ENCODE results near the gene SLC2A13.

GRCh38 chr12:39990122-39991101 lies 115.5 kb downstream of the SLC2A13 start:
- TF ChIP-seq CTCF (conservative IDR thresholded peaks at IDR 0.05 in 1 of 2, IDR thresholded peaks at IDR 0.05 in 1 of 2; ENCODE audit: low read depth in 1 of 2, low read length in 2 of 2) (peak; percentile 83 to 84), EZH2 (IDR thresholded peaks at IDR 0.05; ENCODE audit: low read length, missing control alignments) (no peak)
